Calu3 (cell line): ENCODE measurements around the gene GRIK3. TPM values are rescaled to one million over a fixed set of nuclear protein-coding genes. Genes with fewer than 3 reads are reported as not detected.

Source experiments
- BruUV-seq: library from RNA; stranded (reverse); fragments of 400-500 nt; replicated peaks from 2 replicates; lab custom pipeline; 2021; lab: Mats Ljungman, UMichigan
- CTCF ChIA-PET: fragments of 300-600 bp; sonication (Branson Sonifier 250); formaldehyde crosslinking; loops from one replicate; lab custom pipeline; 2022; ENCODE audit warnings: antibody characterized with exemption; lab: Charles Lee
- DNase-seq: peaks from one replicate; pipeline ENCODE4 v3.0.0; 2022
- H3K27ac Mint-ChIP-seq: one replicate; pipeline ENCODE4 v1.8.0; 2022; ENCODE audit warnings: mixed read lengths; ENCODE audit not compliant: unreplicated experiment
- H3K27me3 Mint-ChIP-seq: one replicate; pipeline ENCODE4 v1.8.0; 2022; ENCODE audit warnings: mixed read lengths; ENCODE audit not compliant: unreplicated experiment
- H3K36me3 Mint-ChIP-seq: one replicate; pipeline ENCODE4 v1.8.0; 2022; ENCODE audit warnings: mild to moderate bottlenecking, moderate library complexity, mixed read lengths; ENCODE audit not compliant: insufficient read depth, unreplicated experiment
- H3K4me1 Mint-ChIP-seq: one replicate; pipeline ENCODE4 v1.8.0; 2022; ENCODE audit warnings: mild to moderate bottlenecking, low read depth, mixed read lengths; ENCODE audit not compliant: unreplicated experiment
- H3K4me3 Mint-ChIP-seq: one replicate; pipeline ENCODE4 v1.8.0; 2022; ENCODE audit warnings: mild to moderate bottlenecking, low read depth, moderate library complexity, mixed read lengths; ENCODE audit not compliant: unreplicated experiment
- H3K9me3 Mint-ChIP-seq: one replicate; pipeline ENCODE4 v1.8.0; 2022; ENCODE audit warnings: low read depth, mixed read lengths; ENCODE audit not compliant: unreplicated experiment
- CTCF ChIP-seq: fragments of 200-600 bp; IDR thresholded peaks from one replicate; pipeline ENCODE4 v1.8.0; 2022; ENCODE audit warnings: antibody characterized with exemption; ENCODE audit not compliant: unreplicated experiment
- intact Hi-C: fragments of 100-400 bp; cut with micrococcal nuclease; formaldehyde crosslinking; loops from one replicate; pipeline ENCODE4 v1.10.0; 2022; ENCODE audit not compliant: unreplicated experiment
- total RNA-seq: library from RNA; stranded (reverse); gene quantifications from 2 replicates; pipeline ENCODE4 v1.2.3, GENCODE V29; 2022

Gene GRIK3
- total RNA-seq, 1 experiment from 2014 or later: not detected

GRCh38 chr1:37010011-37010410 is 24.3 kb downstream of the GRIK3 start:
- BruUV-seq: no TSS peak
- intact Hi-C loops: no loop called here
- H3K9me3 Mint-ChIP-seq: no peaks in the 10 kb centered on the region
- no peak overlapping the region for H3K4me3 Mint-ChIP-seq
- peaks cover 72% of the 10 kb centered on the region for H3K27me3 Mint-ChIP-seq
- no peaks in the 10 kb centered on the region for H3K36me3 Mint-ChIP-seq
- no peaks in the 10 kb centered on the region for H3K4me1 Mint-ChIP-seq
- TF ChIP-seq CTCF: no peak
- CTCF ChIA-PET: no interaction called here
- no peak for DNase-seq
- H3K27ac Mint-ChIP-seq: no peak overlapping the region

- CTCF ChIA-PET: interaction anchor here (0.6 kb wide), 1 partner anchor 336 kb away, joined by 3 read pairs; no protein-coding TSS in a partner anchor
Measured at GRCh38 chr1:37009521-37009920, 24.8 kb downstream of the GRIK3 start.

GRCh38 chr1:37006132-37006868 is 28.0 kb downstream of the GRIK3 start:
- Mint-ChIP-seq H3K27ac (no peak overlapping the region), H3K27me3 (peaks cover 75% of the 10 kb centered on the region), H3K4me3 (no peak overlapping the region), H3K36me3 (no peaks in the 10 kb centered on the region), H3K9me3 (no peaks in the 10 kb centered on the region), H3K4me1 (no peaks in the 10 kb centered on the region)
- CTCF ChIA-PET: no interaction called here
- TF ChIP-seq CTCF: no peak
- intact Hi-C loops: no loop called here
- BruUV-seq: no TSS peak
- DNase-seq: no peak

More at GRCh38 chr1:37009521-37009920, 24.8 kb downstream of the GRIK3 start:
- no peak overlapping the region for H3K4me3 Mint-ChIP-seq
- H3K9me3 Mint-ChIP-seq: no peaks in the 10 kb centered on the region
- no TSS peak for BruUV-seq
- peaks cover 72% of the 10 kb centered on the region for H3K27me3 Mint-ChIP-seq
- no peak for TF ChIP-seq CTCF
- intact Hi-C loops: no loop called here
- DNase-seq: no peak
- no peak overlapping the region for H3K27ac Mint-ChIP-seq
- no peaks in the 10 kb centered on the region for H3K36me3 Mint-ChIP-seq
- H3K4me1 Mint-ChIP-seq: no peaks in the 10 kb centered on the region

GRCh38 chr1:37002898-37003297 is 31.4 kb downstream of the GRIK3 start:
- Mint-ChIP-seq H3K4me3 (no peak overlapping the region), H3K9me3 (no peaks in the 10 kb centered on the region), H3K27me3 (peaks cover 92% of the 10 kb centered on the region), H3K36me3 (no peaks in the 10 kb centered on the region), H3K27ac (no peak overlapping the region), H3K4me1 (no peaks in the 10 kb centered on the region)
- intact Hi-C loops: no loop called here
- CTCF ChIA-PET: interaction anchor here (0.6 kb wide), 1 partner anchor 67 kb away, joined by 4 read pairs; no protein-coding TSS in a partner anchor
- no peak for TF ChIP-seq CTCF
- no TSS peak for BruUV-seq
- no peak for DNase-seq
